ENCODE data around the gene PDSS2. TPM values are rescaled to one million over a fixed set of nuclear protein-coding genes. Genes with fewer than 3 reads are reported as not detected.
"Not testable (repeated sequence)": the region's sequence is repeated elsewhere in the genome, so short reads cannot be mapped to it uniquely, and the experiment has no call there.

PDSS2 gene
- total RNA-seq, 1 experiment from 2014 or later: 17.7 TPM

GRCh38 chr6:107434812-107435211 lies 24.6 kb downstream of the PDSS2 start:
- TF ChIP-seq CTCF (IDR thresholded peaks at IDR 0.05) (no peak), SIN3A (IDR thresholded peaks at IDR 0.05; ENCODE audit: borderline replicate concordance, insufficient read depth, low read depth, low read length) (no peak), REST (IDR thresholded peaks at IDR 0.05; ENCODE audit: insufficient read depth in 1 of 2, low read depth in 2 of 2, low read length in 1 of 2) (no peak), POLR2AphosphoS5 (IDR thresholded peaks at IDR 0.05; ENCODE audit: low read depth, low read length) (no peak), TCF7L2 (IDR thresholded peaks at IDR 0.05; ENCODE audit: low read depth, low read length) (no peak)
- Histone ChIP-seq H3K27ac (ENCODE audit: low read length) (no peak overlapping the region), H3K36me3 (ENCODE audit: control insufficient read depth, insufficient read depth, low read length) (no peaks in the 10 kb centered on the region), H3K4me1 (ENCODE audit: control insufficient read depth, insufficient read depth, low read length) (no peaks in the 10 kb centered on the region), H3K9me3 (ENCODE audit: control insufficient read depth, insufficient read depth, low read depth, low read length) (no peaks in the 10 kb centered on the region), H3K4me3 (ENCODE audit: low read depth in 2 of 2, low read length in 2 of 2) (no peak overlapping the region), H3K27me3 (ENCODE audit: control insufficient read depth, insufficient read depth, low read length) (no peaks in the 10 kb centered on the region)
- ATAC-seq (peak; percentile 73; the same call in 1 of the 2 replicates), DNase-seq (ENCODE audit: low read depth, low spot score) (no peak)
- no TSS peak for BruUV-seq (replicated peaks)
- intact Hi-C loops (cut with micrococcal nuclease; ENCODE audit: unreplicated experiment): no loop called here
- in situ Hi-C loops (cut with HindIII; ENCODE audit: low pct_unique_long_range_greater_than_20kb, low sequenced_read_pairs): no loop called here
- ChIA-PET POLR2A (no interaction called here), CTCF (no interaction called here)

GRCh38 chr6:107425951-107426350 lies 33.4 kb downstream of the PDSS2 start:
- ATAC-seq; in situ Hi-C loops (cut with HindIII; ENCODE audit: low pct_unique_long_range_greater_than_20kb, low sequenced_read_pairs); H3K27ac ChIP-seq (ENCODE audit: low read length); POLR2A ChIA-PET; H3K9me3 ChIP-seq (ENCODE audit: control insufficient read depth, insufficient read depth, low read depth, low read length); DNase-seq (ENCODE audit: low read depth, low spot score); intact Hi-C loops (cut with micrococcal nuclease; ENCODE audit: unreplicated experiment); H3K4me3 ChIP-seq (ENCODE audit: low read depth in 2 of 2, low read length in 2 of 2); H3K36me3 ChIP-seq (ENCODE audit: control insufficient read depth, insufficient read depth, low read length); H3K4me1 ChIP-seq (ENCODE audit: control insufficient read depth, insufficient read depth, low read length); BruUV-seq (replicated peaks); H3K27me3 ChIP-seq (ENCODE audit: control insufficient read depth, insufficient read depth, low read length); CTCF ChIA-PET: not testable (repeated sequence)

- H3K27me3 ChIP-seq (ENCODE audit: control insufficient read depth, insufficient read depth, low read length): no peaks in the 10 kb centered on the region
- no peak overlapping the region for H3K4me3 ChIP-seq (ENCODE audit: low read depth in 2 of 2, low read length in 2 of 2)
- CTCF ChIA-PET: no interaction called here
- POLR2A ChIA-PET: no interaction called here
- TF ChIP-seq TCF7L2 (IDR thresholded peaks at IDR 0.05; ENCODE audit: low read depth, low read length): no peak
- no peak for TF ChIP-seq POLR2AphosphoS5 (IDR thresholded peaks at IDR 0.05; ENCODE audit: low read depth, low read length)
- TF ChIP-seq REST (IDR thresholded peaks at IDR 0.05; ENCODE audit: insufficient read depth in 1 of 2, low read depth in 2 of 2, low read length in 1 of 2): no peak
- no peak for TF ChIP-seq CTCF (IDR thresholded peaks at IDR 0.05)
- no peak for TF ChIP-seq SIN3A (IDR thresholded peaks at IDR 0.05; ENCODE audit: borderline replicate concordance, insufficient read depth, low read depth, low read length)
- H3K27ac ChIP-seq (ENCODE audit: low read length): no peak overlapping the region
- intact Hi-C loops (cut with micrococcal nuclease; ENCODE audit: unreplicated experiment) (no loop called here), in situ Hi-C loops (cut with HindIII; ENCODE audit: low pct_unique_long_range_greater_than_20kb, low sequenced_read_pairs) (no loop called here)
- H3K4me1 ChIP-seq (ENCODE audit: control insufficient read depth, insufficient read depth, low read length): no peaks in the 10 kb centered on the region
- ATAC-seq (no peak), DNase-seq (ENCODE audit: low read depth, low spot score) (no peak)
- BruUV-seq (replicated peaks): no TSS peak
- H3K36me3 ChIP-seq (ENCODE audit: control insufficient read depth, insufficient read depth, low read length): no peaks in the 10 kb centered on the region
- H3K9me3 ChIP-seq (ENCODE audit: control insufficient read depth, insufficient read depth, low read depth, low read length): peaks cover 5% of the 10 kb centered on the region; the same call in 1 of the 2 replicates
These were observed 35.8 kb downstream of the PDSS2 start for GRCh38 chr6:107423474-107423990.

Data from Panc1 (cell line).